ENCODE results near the gene AEBP2.
"Not testable (repeated sequence)": the region's sequence is repeated elsewhere in the genome, so short reads cannot be mapped to it uniquely, and the experiment has no call there.

AEBP2 gene, protein sequence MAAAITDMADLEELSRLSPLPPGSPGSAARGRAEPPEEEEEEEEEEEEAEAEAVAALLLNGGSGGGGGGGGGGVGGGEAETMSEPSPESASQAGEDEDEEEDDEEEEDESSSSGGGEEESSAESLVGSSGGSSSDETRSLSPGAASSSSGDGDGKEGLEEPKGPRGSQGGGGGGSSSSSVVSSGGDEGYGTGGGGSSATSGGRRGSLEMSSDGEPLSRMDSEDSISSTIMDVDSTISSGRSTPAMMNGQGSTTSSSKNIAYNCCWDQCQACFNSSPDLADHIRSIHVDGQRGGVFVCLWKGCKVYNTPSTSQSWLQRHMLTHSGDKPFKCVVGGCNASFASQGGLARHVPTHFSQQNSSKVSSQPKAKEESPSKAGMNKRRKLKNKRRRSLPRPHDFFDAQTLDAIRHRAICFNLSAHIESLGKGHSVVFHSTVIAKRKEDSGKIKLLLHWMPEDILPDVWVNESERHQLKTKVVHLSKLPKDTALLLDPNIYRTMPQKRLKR

DNA sequence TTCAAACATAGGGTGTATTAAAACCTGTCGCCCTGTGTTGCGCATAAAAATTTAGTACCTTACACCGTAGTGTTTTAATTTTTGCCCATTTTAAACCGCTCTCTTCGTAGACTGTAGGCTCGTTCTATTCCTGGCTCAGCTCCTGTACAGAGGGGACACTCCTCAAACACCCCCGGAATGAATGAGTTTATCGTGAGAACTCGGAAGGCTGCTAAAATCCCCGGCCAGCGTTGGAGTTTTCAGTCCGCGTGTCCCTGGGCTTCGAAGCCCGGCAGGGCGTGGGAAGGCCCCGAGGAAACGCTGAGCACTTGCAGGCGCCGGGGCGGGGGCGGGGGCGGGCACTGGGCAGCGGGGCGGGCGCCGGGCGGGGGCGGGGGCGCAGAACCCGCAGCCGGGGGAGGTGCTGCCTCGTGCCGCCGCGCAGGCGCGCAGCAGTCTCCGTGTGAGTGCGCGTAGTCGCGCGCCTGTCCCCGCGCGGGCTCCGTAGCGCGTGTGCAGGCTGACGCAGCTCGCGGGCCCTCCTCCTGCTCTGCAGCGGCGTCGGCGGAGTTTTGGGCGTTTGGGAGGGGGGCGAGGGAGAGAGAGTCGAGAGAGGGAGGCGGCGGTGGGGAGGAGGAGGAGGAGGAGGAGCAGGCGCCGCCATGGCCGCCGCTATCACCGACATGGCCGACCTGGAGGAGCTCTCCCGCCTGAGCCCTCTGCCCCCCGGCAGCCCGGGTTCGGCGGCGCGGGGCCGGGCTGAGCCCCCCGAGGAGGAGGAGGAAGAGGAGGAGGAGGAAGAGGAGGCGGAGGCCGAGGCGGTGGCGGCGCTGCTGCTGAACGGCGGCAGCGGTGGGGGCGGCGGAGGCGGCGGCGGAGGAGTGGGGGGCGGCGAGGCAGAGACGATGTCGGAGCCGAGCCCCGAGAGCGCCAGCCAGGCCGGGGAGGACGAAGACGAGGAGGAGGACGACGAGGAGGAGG lies at the start of gene AEBP2:
Gene AEBP2 (plus strand): TSS at position 434 of the 960 bp plus-strand sequence. CDS start 208 bp downstream, at position 642.
- Histone ChIP-seq H4K20me1 (ENCODE audit: insufficient read depth, low read length) (peaks cover 31% of the 10 kb centered on the region), H3K79me2 (ENCODE audit: low read length) (peaks cover 47% of the 10 kb centered on the region), H3K9me3 (ENCODE audit: insufficient read depth, low read length) (no peaks in the 10 kb centered on the region), H3K4me2 (ENCODE audit: low read length) (peak within 1 kb of the TSS; percentile 68), H2AFZ (ENCODE audit: low read depth, low read length) (peak within 1 kb of the TSS; percentile 80), H3K27me3 (ENCODE audit: low read depth, low read length) (no peaks in the 10 kb centered on the region), H3K36me3 (replicated peaks; ENCODE audit: low read depth, low read length) (peaks cover 15% of the 10 kb centered on the region), H3K9ac (ENCODE audit: low read length) (peak within 1 kb of the TSS; percentile 99), H3K4me1 (ENCODE audit: low read length) (peaks cover 19% of the 10 kb centered on the region), H3K27ac (ENCODE audit: low read length) (peak within 1 kb of the TSS; percentile 76), H3K4me3 (ENCODE audit: low read length) (peak within 1 kb of the TSS; percentile 83)
- TF ChIP-seq EZH2phosphoT487 (IDR thresholded peaks at IDR 0.05; ENCODE audit: low read depth): no peak
- TF ChIP-seq, protein P1, sequence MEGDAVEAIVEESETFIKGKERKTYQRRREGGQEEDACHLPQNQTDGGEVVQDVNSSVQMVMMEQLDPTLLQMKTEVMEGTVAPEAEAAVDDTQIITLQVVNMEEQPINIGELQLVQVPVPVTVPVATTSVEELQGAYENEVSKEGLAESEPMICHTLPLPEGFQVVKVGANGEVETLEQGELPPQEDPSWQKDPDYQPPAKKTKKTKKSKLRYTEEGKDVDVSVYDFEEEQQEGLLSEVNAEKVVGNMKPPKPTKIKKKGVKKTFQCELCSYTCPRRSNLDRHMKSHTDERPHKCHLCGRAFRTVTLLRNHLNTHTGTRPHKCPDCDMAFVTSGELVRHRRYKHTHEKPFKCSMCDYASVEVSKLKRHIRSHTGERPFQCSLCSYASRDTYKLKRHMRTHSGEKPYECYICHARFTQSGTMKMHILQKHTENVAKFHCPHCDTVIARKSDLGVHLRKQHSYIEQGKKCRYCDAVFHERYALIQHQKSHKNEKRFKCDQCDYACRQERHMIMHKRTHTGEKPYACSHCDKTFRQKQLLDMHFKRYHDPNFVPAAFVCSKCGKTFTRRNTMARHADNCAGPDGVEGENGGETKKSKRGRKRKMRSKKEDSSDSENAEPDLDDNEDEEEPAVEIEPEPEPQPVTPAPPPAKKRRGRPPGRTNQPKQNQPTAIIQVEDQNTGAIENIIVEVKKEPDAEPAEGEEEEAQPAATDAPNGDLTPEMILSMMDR (IDR thresholded peaks at IDR 0.05; ENCODE audit: low read depth, low read length): no peak

DNA sequence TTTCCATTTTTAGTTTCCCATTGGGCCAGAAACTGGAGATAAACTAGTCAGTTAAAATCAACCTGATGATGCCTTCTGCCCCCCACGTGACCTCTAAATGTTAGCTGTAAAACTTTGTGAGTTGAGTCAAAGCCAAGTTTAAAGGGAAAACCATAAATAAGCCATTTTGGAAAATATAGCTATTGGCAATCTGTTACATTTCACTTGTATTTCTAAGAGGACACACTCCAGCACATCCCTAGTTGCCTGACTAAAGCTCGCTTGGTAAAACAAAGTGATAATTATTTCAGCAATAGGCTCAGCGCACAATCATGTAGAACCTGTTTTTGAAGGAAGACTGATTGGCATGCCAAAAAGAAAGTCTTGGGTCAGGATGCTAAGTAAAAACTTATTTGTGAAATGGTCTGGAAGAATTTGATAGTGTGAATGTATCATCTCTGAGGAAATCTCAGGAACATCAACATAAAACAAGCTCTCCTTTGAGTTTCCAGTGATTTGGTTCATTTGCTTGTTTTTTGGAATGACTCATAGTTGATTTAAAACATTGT lies 49.2 kb upstream of the AEBP2 start:
- Histone ChIP-seq H3K4me2 (ENCODE audit: low read length) (no peak overlapping the region), H3K27ac (ENCODE audit: low read length) (no peak overlapping the region), H3K9me3 (ENCODE audit: insufficient read depth, low read length) (no peaks in the 10 kb centered on the region), H3K9ac (ENCODE audit: low read length) (no peak overlapping the region), H3K36me3 (replicated peaks; ENCODE audit: low read depth, low read length) (no peaks in the 10 kb centered on the region), H3K4me1 (ENCODE audit: low read length) (peaks cover 3% of the 10 kb centered on the region; the same call in 1 of the 2 replicates), H3K79me2 (ENCODE audit: low read length) (no peaks in the 10 kb centered on the region), H4K20me1 (ENCODE audit: insufficient read depth, low read length) (no peaks in the 10 kb centered on the region), H3K27me3 (ENCODE audit: low read depth, low read length) (no peaks in the 10 kb centered on the region), H2AFZ (ENCODE audit: low read depth, low read length) (no peak overlapping the region), H3K4me3 (ENCODE audit: low read length) (no peak overlapping the region)
- no peak for TF ChIP-seq EZH2phosphoT487 (IDR thresholded peaks at IDR 0.05; ENCODE audit: low read depth)
- TF ChIP-seq, protein P1 (IDR thresholded peaks at IDR 0.05; ENCODE audit: low read depth, low read length): no peak

DNA sequence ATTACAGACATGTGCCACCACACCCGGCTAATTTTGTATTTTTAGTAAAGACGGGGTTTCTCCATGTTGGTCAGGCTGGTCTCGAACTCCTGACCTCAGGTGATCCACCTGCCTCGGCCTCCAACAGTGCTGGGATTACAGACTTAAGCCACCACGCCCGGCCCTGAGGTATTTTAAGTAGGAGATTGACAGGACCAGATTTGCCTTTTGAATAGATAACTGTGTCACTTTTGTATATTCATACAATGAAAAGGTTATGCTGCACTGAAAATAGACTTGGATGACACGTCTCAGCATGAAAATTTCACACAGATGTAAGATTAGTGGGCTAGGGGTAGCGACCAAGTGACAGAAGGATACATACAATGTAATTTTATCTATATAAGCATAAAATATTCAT lies 46.6 kb upstream of the AEBP2 start:
- H3K9ac ChIP-seq (ENCODE audit: low read length); H3K36me3 ChIP-seq (replicated peaks; ENCODE audit: low read depth, low read length); H3K9me3 ChIP-seq (ENCODE audit: insufficient read depth, low read length); H2AFZ ChIP-seq (ENCODE audit: low read depth, low read length); H3K27me3 ChIP-seq (ENCODE audit: low read depth, low read length); H3K4me1 ChIP-seq (ENCODE audit: low read length); H3K27ac ChIP-seq (ENCODE audit: low read length); H4K20me1 ChIP-seq (ENCODE audit: insufficient read depth, low read length); H3K4me2 ChIP-seq (ENCODE audit: low read length); H3K4me3 ChIP-seq (ENCODE audit: low read length); H3K79me2 ChIP-seq (ENCODE audit: low read length): not testable (repeated sequence)

DNA sequence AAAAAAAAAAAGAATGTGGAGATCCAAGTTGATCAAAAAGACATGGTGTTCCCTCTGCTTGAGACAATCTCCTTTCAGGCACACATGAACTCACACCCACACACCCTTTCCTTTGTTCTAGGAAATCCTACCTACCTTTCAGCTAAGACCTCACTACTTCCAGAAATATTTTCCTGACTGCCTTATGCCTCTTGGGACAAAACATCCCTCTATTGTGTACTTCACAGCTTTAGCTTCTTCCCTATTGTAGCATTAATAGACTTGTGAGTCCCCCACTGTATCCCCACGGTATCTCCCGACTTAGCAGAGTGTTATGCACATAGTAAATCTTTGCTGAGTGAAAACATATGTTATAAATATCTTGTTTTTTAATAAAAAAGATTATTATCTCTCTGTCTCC lies 44.9 kb upstream of the AEBP2 start:
- Histone ChIP-seq H3K4me2 (ENCODE audit: low read length) (no peak overlapping the region), H3K4me1 (ENCODE audit: low read length) (peaks cover 3% of the 10 kb centered on the region; the same call in 1 of the 2 replicates), H3K27me3 (ENCODE audit: low read depth, low read length) (no peaks in the 10 kb centered on the region), H3K4me3 (ENCODE audit: low read length) (no peak overlapping the region), H3K36me3 (replicated peaks; ENCODE audit: low read depth, low read length) (no peaks in the 10 kb centered on the region), H2AFZ (ENCODE audit: low read depth, low read length) (no peak overlapping the region), H4K20me1 (ENCODE audit: insufficient read depth, low read length) (no peaks in the 10 kb centered on the region), H3K9ac (ENCODE audit: low read length) (no peak overlapping the region), H3K79me2 (ENCODE audit: low read length) (no peaks in the 10 kb centered on the region), H3K9me3 (ENCODE audit: insufficient read depth, low read length) (no peaks in the 10 kb centered on the region), H3K27ac (ENCODE audit: low read length) (no peak overlapping the region)
- TF ChIP-seq, protein P1 (IDR thresholded peaks at IDR 0.05; ENCODE audit: low read depth, low read length): no peak
- TF ChIP-seq EZH2phosphoT487 (IDR thresholded peaks at IDR 0.05; ENCODE audit: low read depth): no peak

Data from OCI-LY3 (cell line).